Vagina (tissue), 2 donors: ENCODE results near the gene LRRC4C.

ENCODE experiments used
- POLR2A ChIP-seq, 2 donors: fragments of 450-650 bp; IDR thresholded peaks; one replicate each; pipeline ENCODE4 v1.6.1; 2017; ENCODE audit warnings: antibody characterized with exemption in 2 of 2, mild to moderate bottlenecking in 2 of 2, moderate library complexity in 2 of 2
- POLR2AphosphoS5 ChIP-seq, 2 donors: sonication (generic); formaldehyde crosslinking; IDR thresholded peaks; one replicate each; pipeline ENCODE4 v1.9.0; 2017; ENCODE audit warnings: antibody characterized with exemption in 2 of 2, mild to moderate bottlenecking in 2 of 2, low read depth in 1 of 2; ENCODE audit not compliant: insufficient read depth in 1 of 2
- TF ChIP-seq, protein P1 (sequence below), 3 experiments: fragments of 450-650 bp in 2 of 3; fragments of 200-600 bp in 1 of 3; sonication (generic) in 1 of 3; IDR thresholded peaks; one replicate each; pipeline ENCODE4 v1.5.1; 2017 to 2019; ENCODE audit warnings: antibody characterized with exemption in 3 of 3, mild to moderate bottlenecking in 2 of 3, moderate library complexity in 2 of 3

- TF ChIP-seq, protein P1, sequence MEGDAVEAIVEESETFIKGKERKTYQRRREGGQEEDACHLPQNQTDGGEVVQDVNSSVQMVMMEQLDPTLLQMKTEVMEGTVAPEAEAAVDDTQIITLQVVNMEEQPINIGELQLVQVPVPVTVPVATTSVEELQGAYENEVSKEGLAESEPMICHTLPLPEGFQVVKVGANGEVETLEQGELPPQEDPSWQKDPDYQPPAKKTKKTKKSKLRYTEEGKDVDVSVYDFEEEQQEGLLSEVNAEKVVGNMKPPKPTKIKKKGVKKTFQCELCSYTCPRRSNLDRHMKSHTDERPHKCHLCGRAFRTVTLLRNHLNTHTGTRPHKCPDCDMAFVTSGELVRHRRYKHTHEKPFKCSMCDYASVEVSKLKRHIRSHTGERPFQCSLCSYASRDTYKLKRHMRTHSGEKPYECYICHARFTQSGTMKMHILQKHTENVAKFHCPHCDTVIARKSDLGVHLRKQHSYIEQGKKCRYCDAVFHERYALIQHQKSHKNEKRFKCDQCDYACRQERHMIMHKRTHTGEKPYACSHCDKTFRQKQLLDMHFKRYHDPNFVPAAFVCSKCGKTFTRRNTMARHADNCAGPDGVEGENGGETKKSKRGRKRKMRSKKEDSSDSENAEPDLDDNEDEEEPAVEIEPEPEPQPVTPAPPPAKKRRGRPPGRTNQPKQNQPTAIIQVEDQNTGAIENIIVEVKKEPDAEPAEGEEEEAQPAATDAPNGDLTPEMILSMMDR (IDR thresholded peaks at IDR 0.05): no peak
- no peak for TF ChIP-seq POLR2AphosphoS5 (IDR thresholded peaks at IDR 0.05; ENCODE audit: insufficient read depth in 1 of 2, low read depth in 1 of 2)
- TF ChIP-seq POLR2A (IDR thresholded peaks at IDR 0.05): no peak
These were observed 12.9 kb downstream of the LRRC4C start for GRCh38 chr11:41446566-41446965.
